Fibroblast of the aortic adventitia (primary cell): ENCODE data around the gene SLC26A6. TPM values are rescaled to one million over a fixed set of nuclear protein-coding genes. Genes with fewer than 3 reads are reported as not detected.

Experiments used
- DNase-seq: peaks from one replicate; pipeline ENCODE4 v3.0.0-alpha.2; 2010; ENCODE audit warnings: low read depth
- H3K4me3 ChIP-seq: 2 replicates; pipeline ENCODE4 v1.5.1; 2011; ENCODE audit warnings: low read depth, mild to moderate bottlenecking, control low read depth, low read length, moderate library complexity
- CTCF ChIP-seq: IDR thresholded peaks from 2 replicates; pipeline ENCODE4 v1.5.1; 2011; ENCODE audit warnings: mild to moderate bottlenecking, low read length, control low read depth, inconsistent platforms; ENCODE audit not compliant: insufficient read depth
- total RNA-seq: library from RNA; depleted of rRNA; stranded (reverse); fragments of >200 nt; gene quantifications from 2 replicates; pipeline ENCODE4 v1.2.3, GENCODE V29; 2012; ENCODE audit warnings: low replicate concordance

SLC26A6 gene
- total RNA-seq, 1 donor: 11.6 TPM

GRCh38 chr3:48664929-48665328, 29.7 kb upstream of the SLC26A6 start:
- H3K4me3 ChIP-seq: no peak overlapping the region
- TF ChIP-seq CTCF: no peak
- DNase-seq: no peak

GRCh38 chr3:48664313-48664644, 29.0 kb upstream of the SLC26A6 start:
- DNase-seq: no peak
- TF ChIP-seq CTCF: no peak
- H3K4me3 ChIP-seq: peak overlapping the region; percentile 40

DNA sequence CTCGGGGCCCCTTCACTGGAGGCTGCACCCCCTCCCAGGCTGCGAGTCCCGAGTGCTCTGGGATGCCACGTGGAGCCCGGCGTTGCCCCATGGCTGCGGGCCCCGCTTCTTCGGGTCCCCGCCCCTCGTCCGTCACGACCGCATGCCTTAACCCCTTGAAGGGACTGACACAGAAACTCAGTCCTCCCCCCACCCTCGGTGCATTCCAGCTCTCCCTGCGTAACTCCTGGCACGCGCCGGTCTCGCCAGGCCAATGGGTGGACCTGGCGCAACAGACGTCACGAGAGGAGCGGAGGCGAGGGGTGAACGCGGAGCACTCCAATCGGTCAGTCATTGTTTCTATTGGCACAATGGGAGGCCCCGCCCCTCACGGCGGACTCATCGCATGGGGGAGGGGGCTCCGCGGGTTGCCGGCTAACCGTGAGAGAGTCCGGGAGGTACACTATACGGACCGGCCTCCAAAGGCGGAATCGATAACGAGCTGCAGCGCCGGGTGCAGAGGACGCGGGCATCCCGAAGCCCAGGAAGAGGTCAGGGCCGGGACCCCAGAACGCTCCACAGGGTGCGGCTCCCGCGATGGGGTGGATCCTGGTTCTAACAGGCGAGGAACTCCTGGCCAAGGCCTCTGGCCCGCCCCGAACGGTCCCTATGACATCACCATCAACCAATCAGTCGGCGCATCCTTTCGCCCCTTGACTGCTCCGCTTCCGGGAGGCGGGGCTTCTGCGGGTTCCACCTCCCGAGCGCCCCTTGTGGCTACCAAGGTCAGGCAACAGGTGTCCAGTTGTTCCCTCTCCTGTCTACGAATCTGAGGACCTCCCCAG, 28.4 kb upstream of the SLC26A6 start:
- DNase-seq: peak; percentile 98
- peak; percentile 82 for TF ChIP-seq CTCF
- H3K4me3 ChIP-seq: peak overlapping the region; percentile 74

GRCh38 chr3:48662753-48663488, 27.7 kb upstream of the SLC26A6 start, which contains the start of gene CELSR3:
CELSR3 (minus strand) TSS chr3:48662886; CDS start chr3:48662634, 252 bp downstream.
- no peak for TF ChIP-seq CTCF
- H3K4me3 ChIP-seq: peak within 1 kb of the TSS; percentile 74

GRCh38 chr3:48662145-48662752, 27.0 kb upstream of the SLC26A6 start:
- no peak for DNase-seq
- H3K4me3 ChIP-seq: peak overlapping the region; percentile 74
- no peak for TF ChIP-seq CTCF

More at GRCh38 chr3:48662753-48663488, 27.7 kb upstream of the SLC26A6 start, which contains the start of gene CELSR3:
- DNase-seq: peak; percentile 92

- no peak for TF ChIP-seq CTCF
- peak overlapping the region; percentile 62 for H3K4me3 ChIP-seq
- DNase-seq: peak; percentile 49
Measured at GRCh38 chr3:48661501-48662144, 26.4 kb upstream of the SLC26A6 start.
